GM21526 (cell line): ENCODE measurements around the gene PTGDR.

Experiments
- ATAC-seq: cut with Tn5 transposase; IDR thresholded peaks from one replicate; pipeline ENCODE4 v1.9.1; 2021; ENCODE audit warnings: moderate library complexity; ENCODE audit not compliant: unreplicated experiment, low FRiP score

PTGDR gene

GRCh38 chr14:52263190-52263589, 4.3 kb upstream of the PTGDR start:
- ATAC-seq = no peak

GRCh38 chr14:52265253-52265652, 2.2 kb upstream of the PTGDR start:
- ATAC-seq = no peak

GRCh38 chr14:52266179-52266578, 1.3 kb upstream of the PTGDR start:
- ATAC-seq = no peak

GRCh38 chr14:52266782-52267181, 716 bp upstream of the PTGDR start:
- no peak for ATAC-seq

- no peak for ATAC-seq
These were observed 972 bp downstream of the PTGDR start for GRCh38 chr14:52268279-52269061.

GRCh38 chr14:52269100-52269499, 1.6 kb downstream of the PTGDR start:
- no peak for ATAC-seq

GRCh38 chr14:52269982-52270381, 2.5 kb downstream of the PTGDR start:
- ATAC-seq = no peak

- no peak for ATAC-seq
These were observed 4.0 kb downstream of the PTGDR start for GRCh38 chr14:52271538-52271937.

- ATAC-seq = no peak
These were observed 4.9 kb downstream of the PTGDR start for GRCh38 chr14:52272375-52272774.

GRCh38 chr14:52275372-52275771, 7.9 kb downstream of the PTGDR start:
- ATAC-seq = no peak

GRCh38 chr14:52277552-52277951, 10.1 kb downstream of the PTGDR start:
- ATAC-seq = no peak

- no peak for ATAC-seq
These were observed 11.9 kb downstream of the PTGDR start for GRCh38 chr14:52279408-52279807.

- no peak for ATAC-seq
These were observed 15.6 kb downstream of the PTGDR start for GRCh38 chr14:52283099-52283498.

- no peak for ATAC-seq
These were observed 19.5 kb downstream of the PTGDR start for GRCh38 chr14:52286661-52287649.

GRCh38 chr14:52296378-52296777, 28.9 kb downstream of the PTGDR start:
- ATAC-seq = no peak

- ATAC-seq = no peak
These were observed 31.3 kb downstream of the PTGDR start for GRCh38 chr14:52298795-52299194.

GRCh38 chr14:52299692-52300278, 32.3 kb downstream of the PTGDR start:
- ATAC-seq = no peak

GRCh38 chr14:52303236-52303635, 35.7 kb downstream of the PTGDR start:
- no peak for ATAC-seq

- ATAC-seq = no peak
These were observed 36.9 kb downstream of the PTGDR start for GRCh38 chr14:52304248-52304904.

GRCh38 chr14:52305014-52305413, 37.5 kb downstream of the PTGDR start:
- ATAC-seq = no peak

GRCh38 chr14:52307376-52307775, 39.9 kb downstream of the PTGDR start:
- ATAC-seq = no peak
